Smooth muscle cell (in vitro differentiated cells): ENCODE results near the gene CEP162. TPM values are rescaled to one million over a fixed set of nuclear protein-coding genes. Genes with fewer than 3 reads are reported as not detected.

Experiments
- DNase-seq: peaks from one replicate; lab custom pipeline; 2025; ENCODE audit not compliant: unreplicated experiment; lab: John Stamatoyannopoulos, UW
- H2AFZ ChIP-seq: fragments of 200-600 bp; sonication (generic); 2 replicates; pipeline ENCODE4 v1.6.0; 2016; ENCODE audit warnings: antibody characterized with exemption, low read depth, mild to moderate bottlenecking
- H3F3A ChIP-seq: fragments of 200-600 bp; sonication (generic); 2 replicates; pipeline ENCODE4 v1.6.0; 2017; ENCODE audit warnings: antibody characterized with exemption, low read depth
- H3K27ac ChIP-seq: fragments of 200-600 bp; sonication (generic); 2 replicates; pipeline ENCODE4 v1.5.1; 2016; ENCODE audit warnings: low read depth, mild to moderate bottlenecking
- H3K27me3 ChIP-seq: fragments of 200-600 bp; sonication (generic); 2 replicates; pipeline ENCODE4 v1.6.1; 2016; ENCODE audit warnings: low read depth, mild to moderate bottlenecking
- H3K36me3 ChIP-seq: fragments of 200-600 bp; sonication (generic); 2 replicates; pipeline ENCODE4 v1.5.1; 2016; ENCODE audit warnings: low read depth
- H3K4me1 ChIP-seq: fragments of 200-600 bp; sonication (generic); 2 replicates; pipeline ENCODE4 v1.5.1; 2016; ENCODE audit warnings: low read depth
- H3K4me2 ChIP-seq: fragments of 200-600 bp; sonication (generic); 2 replicates; pipeline ENCODE4 v1.6.0; 2016; ENCODE audit warnings: mild to moderate bottlenecking
- H3K4me3 ChIP-seq: fragments of 200-600 bp; sonication (generic); 2 replicates; pipeline ENCODE4 v1.5.1; 2016; ENCODE audit warnings: mild to moderate bottlenecking
- H3K79me2 ChIP-seq: fragments of 200-600 bp; sonication (generic); 2 replicates; pipeline ENCODE4 v1.6.0; 2016; ENCODE audit warnings: low read depth, mild to moderate bottlenecking
- H3K9ac ChIP-seq: fragments of 200-600 bp; sonication (generic); 2 replicates; pipeline ENCODE4 v1.6.0; 2016; ENCODE audit warnings: low read depth
- H3K9me3 ChIP-seq: fragments of 200-600 bp; sonication (generic); replicated peaks from 2 replicates; pipeline ENCODE4 v1.5.1; 2016; ENCODE audit warnings: low read depth
- H4K20me1 ChIP-seq: fragments of 200-600 bp; sonication (generic); 2 replicates; pipeline ENCODE4 v1.6.0; 2016; ENCODE audit warnings: low read depth
- CTCF ChIP-seq: fragments of 200-600 bp; sonication (generic); IDR thresholded peaks from 2 replicates; pipeline ENCODE4 v1.5.1; 2017; ENCODE audit warnings: borderline replicate concordance, mild to moderate bottlenecking, antibody characterized with exemption; ENCODE audit not compliant: insufficient read depth, poor library complexity, severe bottlenecking
- WGBS: methylation state at CpG from one replicate; pipeline ENCODE4 v1.1.7; 2016; ENCODE audit warnings: low lambda C conversion rate; 5-methylcytosine and 5-hydroxymethylcytosine counted together
- polyA plus RNA-seq: library from polyadenylated mRNA; unstranded; fragments of >200 nt; fragmentation: Nextera tagmentation; extraction: Ambion mirVana; gene quantifications from 2 replicates; pipeline ENCODE4 v1.2.1, GENCODE V29; 2016
- total RNA-seq: library from RNA; depleted of rRNA; stranded (reverse); fragments of >200 nt; gene quantifications from 2 replicates; pipeline ENCODE4 v1.2.3, GENCODE V29; 2014

CEP162 gene
- total and polyA plus RNA-seq, 2 experiments from 2014 or later = 4.1 to 8.0 TPM

GRCh38 chr6:84137989-84138575 lies 89.4 kb downstream of the CEP162 start:
- no peaks in the 10 kb centered on the region for H3K27me3 ChIP-seq
- H3K36me3 ChIP-seq = peaks cover 4% of the 10 kb centered on the region
- no peaks in the 10 kb centered on the region for H3K9me3 ChIP-seq
- no peak for TF ChIP-seq CTCF
- H3K9ac ChIP-seq = no peak overlapping the region
- no peaks in the 10 kb centered on the region for H4K20me1 ChIP-seq
- no peak for DNase-seq
- H3K27ac ChIP-seq = no peak overlapping the region
- H3K4me2 ChIP-seq = no peak overlapping the region
- H3F3A ChIP-seq = no peaks in the 10 kb centered on the region
- WGBS = 81% methylated on average over 2 of the region's 2 CpGs
- no peaks in the 10 kb centered on the region for H3K79me2 ChIP-seq
- H3K4me1 ChIP-seq = no peaks in the 10 kb centered on the region
- no peak overlapping the region for H3K4me3 ChIP-seq
- no peak overlapping the region for H2AFZ ChIP-seq

GRCh38 chr6:84137051-84137375 lies 90.4 kb downstream of the CEP162 start:
- Histone ChIP-seq H3K79me2 (no peaks in the 10 kb centered on the region), H3K4me1 (no peaks in the 10 kb centered on the region), H3K27ac (no peak overlapping the region), H2AFZ (no peak overlapping the region), H4K20me1 (no peaks in the 10 kb centered on the region), H3K27me3 (no peaks in the 10 kb centered on the region), H3K36me3 (peaks cover 4% of the 10 kb centered on the region), H3K4me2 (no peak overlapping the region), H3K4me3 (no peak overlapping the region), H3F3A (no peaks in the 10 kb centered on the region), H3K9me3 (no peaks in the 10 kb centered on the region), H3K9ac (no peak overlapping the region)
- no peak for TF ChIP-seq CTCF
- 84% methylated on average over 5 of the region's 5 CpGs for WGBS
- DNase-seq = no peak

GRCh38 chr6:84136364-84137050 lies 90.9 kb downstream of the CEP162 start:
- WGBS = 94% methylated on average over 4 of the region's 4 CpGs

More at GRCh38 chr6:84136364-84137050, 90.9 kb downstream of the CEP162 start:
- Histone ChIP-seq H3K36me3 (peaks cover 4% of the 10 kb centered on the region), H3K27ac (no peak overlapping the region), H3K4me3 (no peak overlapping the region), H3K4me2 (no peak overlapping the region), H3K27me3 (no peaks in the 10 kb centered on the region), H3F3A (no peaks in the 10 kb centered on the region), H2AFZ (no peak overlapping the region), H4K20me1 (no peaks in the 10 kb centered on the region), H3K9ac (no peak overlapping the region), H3K79me2 (no peaks in the 10 kb centered on the region), H3K4me1 (no peaks in the 10 kb centered on the region), H3K9me3 (no peaks in the 10 kb centered on the region)
- DNase-seq = no peak
- TF ChIP-seq CTCF = no peak
